DOHH2 (cell line): Measurements from ENCODE around the gene RNU5D-1.

Source experiments
- H3F3A ChIP-seq: fragments of 200-600 bp; sonication (generic), shearing (Covaris generic); 2 replicates; pipeline ENCODE4 v1.6.0; 2016; ENCODE audit warnings: antibody characterized with exemption, mild to moderate bottlenecking; ENCODE audit not compliant: control insufficient read depth, insufficient read depth
- H3K27ac ChIP-seq: fragments of 200-600 bp; sonication (generic); 2 replicates; pipeline ENCODE4 v1.5.1; 2014; ENCODE audit warnings: low read depth, mild to moderate bottlenecking, low read length, moderate library complexity
- H3K27me3 ChIP-seq: fragments of 200-600 bp; sonication (generic); 2 replicates; pipeline ENCODE4 v1.6.1; 2014; ENCODE audit warnings: mild to moderate bottlenecking, low read length, mixed read lengths; ENCODE audit not compliant: control insufficient read depth
- H3K36me3 ChIP-seq: fragments of 200-600 bp; sonication (generic); 2 replicates; pipeline ENCODE4 v1.6.1; 2014; ENCODE audit warnings: mild to moderate bottlenecking, low read length, moderate library complexity, mixed read lengths; ENCODE audit not compliant: control insufficient read depth
- H3K4me1 ChIP-seq: fragments of 200-600 bp; sonication (generic); 2 replicates; pipeline ENCODE4 v1.6.1; 2014; ENCODE audit warnings: mild to moderate bottlenecking, low read length, mixed read lengths; ENCODE audit not compliant: control insufficient read depth
- H3K4me2 ChIP-seq: fragments of 200-600 bp; sonication (generic); 2 replicates; pipeline ENCODE4 v1.6.0; 2014; ENCODE audit warnings: mild to moderate bottlenecking, low read length, moderate library complexity
- H3K4me3 ChIP-seq: fragments of 200-600 bp; sonication (generic); 2 replicates; pipeline ENCODE4 v1.5.1; 2014; ENCODE audit warnings: mild to moderate bottlenecking, low read length, mixed read lengths
- H3K79me2 ChIP-seq: fragments of 200-600 bp; sonication (generic); 2 replicates; pipeline ENCODE4 v1.6.1; 2014; ENCODE audit warnings: mild to moderate bottlenecking, low read length, mixed read lengths; ENCODE audit not compliant: control insufficient read depth
- H3K9me2 ChIP-seq: fragments of 200-600 bp; sonication (generic); replicated peaks from 2 replicates; pipeline ENCODE4 v1.6.1; 2014; ENCODE audit warnings: mild to moderate bottlenecking, low read length, mixed read lengths; ENCODE audit not compliant: control insufficient read depth
- H3K9me3 ChIP-seq: fragments of 200-600 bp; sonication (generic); 2 replicates; pipeline ENCODE4 v1.6.1; 2014; ENCODE audit warnings: antibody characterized with exemption, low read length, mixed read lengths; ENCODE audit not compliant: control insufficient read depth, insufficient read depth
- H4K20me1 ChIP-seq: fragments of 200-600 bp; sonication (generic); 2 replicates; pipeline ENCODE4 v1.6.0; 2014; ENCODE audit warnings: low read depth, mild to moderate bottlenecking, antibody characterized with exemption, low read length, moderate library complexity; ENCODE audit not compliant: control insufficient read depth, insufficient read depth
- CTCF ChIP-seq: fragments of 200-600 bp; sonication (generic); IDR thresholded peaks from one replicate; pipeline ENCODE4 v1.5.1; 2014; ENCODE audit warnings: antibody characterized with exemption, mild to moderate bottlenecking, low read depth, low read length; ENCODE audit not compliant: poor library complexity, severe bottlenecking
- EZH2phosphoT487 ChIP-seq: fragments of 200-600 bp; sonication (generic); IDR thresholded peaks from 2 replicates; pipeline ENCODE4 v1.6.1; 2017; ENCODE audit warnings: borderline replicate concordance, mild to moderate bottlenecking, antibody characterized with exemption, low read length, moderate library complexity, mixed read lengths

The RNU5D-1 gene

GRCh38 chr1:44707959-44708831 is 22.8 kb downstream of the RNU5D-1 start:
- Histone ChIP-seq H3K4me3 (peak overlapping the region; percentile 57), H3K4me2 (peak overlapping the region; percentile 61), H3K27ac (peak overlapping the region; percentile 15; the same call in 1 of the 2 replicates), H3K4me1 (peaks cover 45% of the 10 kb centered on the region), H3K36me3 (no peaks in the 10 kb centered on the region), H3K9me2 (no peaks in the 10 kb centered on the region), H4K20me1 (no peaks in the 10 kb centered on the region), H3K79me2 (no peaks in the 10 kb centered on the region), H3K9me3 (no peaks in the 10 kb centered on the region), H3K27me3 (no peaks in the 10 kb centered on the region), H3F3A (peaks cover 28% of the 10 kb centered on the region)
- TF ChIP-seq EZH2phosphoT487 (no peak), CTCF (peak; percentile 77)

- no peak for TF ChIP-seq EZH2phosphoT487
- TF ChIP-seq CTCF = no peak
- H3K4me2 ChIP-seq = peak overlapping the region; percentile 61
Measured at GRCh38 chr1:44707112-44707881, 23.7 kb downstream of the RNU5D-1 start.

GRCh38 chr1:44705938-44706337 is 25.0 kb downstream of the RNU5D-1 start:
- H3K4me2 ChIP-seq = no peak overlapping the region
- no peak overlapping the region for H3K4me3 ChIP-seq
- no peak for TF ChIP-seq CTCF
- no peak for TF ChIP-seq EZH2phosphoT487
- no peaks in the 10 kb centered on the region for H3K27me3 ChIP-seq
- peaks cover 22% of the 10 kb centered on the region for H3K4me1 ChIP-seq
- H3K9me2 ChIP-seq = no peaks in the 10 kb centered on the region
- no peaks in the 10 kb centered on the region for H4K20me1 ChIP-seq
- H3K36me3 ChIP-seq = no peaks in the 10 kb centered on the region
- H3K9me3 ChIP-seq = no peaks in the 10 kb centered on the region
- H3K79me2 ChIP-seq = no peaks in the 10 kb centered on the region
- no peak overlapping the region for H3K27ac ChIP-seq
- H3F3A ChIP-seq = peaks cover 7% of the 10 kb centered on the region

More at GRCh38 chr1:44707112-44707881, 23.7 kb downstream of the RNU5D-1 start:
- H3K9me3 ChIP-seq = no peaks in the 10 kb centered on the region
- no peaks in the 10 kb centered on the region for H3K79me2 ChIP-seq
- peaks cover 36% of the 10 kb centered on the region for H3K4me1 ChIP-seq
- no peak overlapping the region for H3K27ac ChIP-seq
- peaks cover 19% of the 10 kb centered on the region for H3F3A ChIP-seq
- no peaks in the 10 kb centered on the region for H3K36me3 ChIP-seq
- H3K27me3 ChIP-seq = no peaks in the 10 kb centered on the region
- H4K20me1 ChIP-seq = no peaks in the 10 kb centered on the region
- H3K4me3 ChIP-seq = no peak overlapping the region
- H3K9me2 ChIP-seq = no peaks in the 10 kb centered on the region
